ENCODE measurements around the gene SCAP. TPM values are rescaled to one million over a fixed set of nuclear protein-coding genes. Genes with fewer than 3 reads are reported as not detected.

Gene SCAP
- total and polyA plus RNA-seq, 2 donors (not counting 1 experiment from before 2014, with no cell fraction given) = 55.8 to 113 TPM

DNA sequence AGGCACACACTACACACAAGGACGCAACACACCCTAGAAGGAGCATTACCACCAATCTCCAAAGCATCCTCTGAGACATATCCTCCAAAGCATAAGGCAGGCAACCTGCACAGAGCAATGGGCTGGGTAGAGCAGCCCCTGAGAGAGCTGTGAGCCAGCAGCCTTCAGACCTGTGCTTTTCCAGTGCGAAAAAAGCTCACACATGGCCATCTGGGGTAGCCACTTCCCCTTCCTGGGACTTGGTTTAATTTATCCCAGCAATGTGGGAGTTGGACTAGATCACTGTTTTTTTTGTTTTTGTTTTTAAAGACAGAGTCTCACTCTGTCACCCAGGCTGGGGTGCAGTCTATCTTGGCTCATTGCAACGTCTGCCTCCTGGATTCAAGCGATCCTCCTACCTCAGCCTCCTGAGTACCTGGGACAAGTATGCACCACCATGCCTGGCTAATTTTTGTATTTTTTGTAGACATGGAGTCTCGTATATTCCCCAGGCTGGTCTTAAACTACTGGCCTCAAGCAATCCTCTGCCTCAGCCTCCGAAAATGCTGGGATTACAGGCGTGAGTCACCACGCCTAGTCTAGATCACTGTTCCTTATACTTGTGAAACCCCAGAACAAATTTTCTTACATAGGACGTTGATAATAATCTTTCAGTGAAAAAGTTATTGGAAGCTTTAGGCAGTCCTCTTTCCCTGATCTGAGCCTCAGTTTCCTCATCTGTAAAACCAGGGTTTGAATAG is 76.0 kb downstream of the SCAP start:
- peaks cover 0 to 3% of the 10 kb centered on the region in 2 donors for H3K4me1 ChIP-seq (ENCODE audit: control insufficient read depth in 2 of 2, insufficient read depth in 2 of 2, low read length in 2 of 2)
- no peak for ATAC-seq (ENCODE audit: low read depth)
- H4K20me1 ChIP-seq (ENCODE audit: control insufficient read depth, insufficient read depth, low read length, poor library complexity, severe bottlenecking) = peaks cover 67% of the 10 kb centered on the region
- WGBS (ENCODE audit: insufficient coverage) = 91% methylated on average over 7 of the region's 9 CpGs
- ChIA-PET POLR2A (no interaction called here), CTCF (interaction anchor here (1.0 kb wide), 1 partner anchor 21 kb away, joined by 3 read pairs; no protein-coding TSS in a partner anchor)
- no peak overlapping the region for H3K27ac Mint-ChIP-seq
- peaks cover 0 to 39% of the 10 kb centered on the region in 2 experiments for H3K36me3 ChIP-seq (replicated peaks in 1 of 2; ENCODE audit: control extremely low read depth in 1 of 2, control insufficient read depth in 1 of 2, extremely low read depth in 1 of 2, insufficient read depth in 2 of 2, low read length in 1 of 2)
- H3K27me3 ChIP-seq (replicated peaks in 1 of 4; ENCODE audit: control extremely low read depth in 1 of 4, control insufficient read depth in 3 of 4, insufficient read depth in 4 of 4, low read length in 3 of 4) = no peaks in the 10 kb centered on the region
- TF ChIP-seq, protein P1, sequence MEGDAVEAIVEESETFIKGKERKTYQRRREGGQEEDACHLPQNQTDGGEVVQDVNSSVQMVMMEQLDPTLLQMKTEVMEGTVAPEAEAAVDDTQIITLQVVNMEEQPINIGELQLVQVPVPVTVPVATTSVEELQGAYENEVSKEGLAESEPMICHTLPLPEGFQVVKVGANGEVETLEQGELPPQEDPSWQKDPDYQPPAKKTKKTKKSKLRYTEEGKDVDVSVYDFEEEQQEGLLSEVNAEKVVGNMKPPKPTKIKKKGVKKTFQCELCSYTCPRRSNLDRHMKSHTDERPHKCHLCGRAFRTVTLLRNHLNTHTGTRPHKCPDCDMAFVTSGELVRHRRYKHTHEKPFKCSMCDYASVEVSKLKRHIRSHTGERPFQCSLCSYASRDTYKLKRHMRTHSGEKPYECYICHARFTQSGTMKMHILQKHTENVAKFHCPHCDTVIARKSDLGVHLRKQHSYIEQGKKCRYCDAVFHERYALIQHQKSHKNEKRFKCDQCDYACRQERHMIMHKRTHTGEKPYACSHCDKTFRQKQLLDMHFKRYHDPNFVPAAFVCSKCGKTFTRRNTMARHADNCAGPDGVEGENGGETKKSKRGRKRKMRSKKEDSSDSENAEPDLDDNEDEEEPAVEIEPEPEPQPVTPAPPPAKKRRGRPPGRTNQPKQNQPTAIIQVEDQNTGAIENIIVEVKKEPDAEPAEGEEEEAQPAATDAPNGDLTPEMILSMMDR (IDR thresholded peaks at IDR 0.05) = no peak
- TF ChIP-seq EZH2 (IDR thresholded peaks at IDR 0.05; ENCODE audit: borderline replicate concordance, insufficient read depth, low read depth, low read length, poor library complexity, severe bottlenecking) = no peak
- no peak overlapping the region for H2AFZ ChIP-seq (ENCODE audit: insufficient read depth, low read depth, low read length, poor library complexity, severe bottlenecking)
- DNase-seq = no peak
- no peak overlapping the region for H3K4me3 ChIP-seq (ENCODE audit: control extremely low read depth in 1 of 5, extremely low read depth in 1 of 5, insufficient read depth in 1 of 5, low read depth in 2 of 5, low read length in 4 of 5)
- H3K4me2 ChIP-seq (replicated peaks; ENCODE audit: low read depth, low read length, poor library complexity, severe bottlenecking) = no peak overlapping the region
- intact Hi-C loops (cut with micrococcal nuclease) = no loop called here
- no peak overlapping the region for H3K4me3 Mint-ChIP-seq
- no peaks in the 10 kb centered on the region for H3K9me3 Mint-ChIP-seq (ENCODE audit: insufficient read depth)
- H3K4me1 Mint-ChIP-seq = peaks cover 7% of the 10 kb centered on the region
- H3K79me2 ChIP-seq (ENCODE audit: control insufficient read depth, insufficient read depth, low read length) = peaks cover 69% of the 10 kb centered on the region
- H3K27ac ChIP-seq (ENCODE audit: low read length in 2 of 2) = no peak overlapping the region
- no peaks in the 10 kb centered on the region for H3K27me3 Mint-ChIP-seq
- H3K9me3 ChIP-seq (ENCODE audit: control extremely low read depth in 1 of 3, control insufficient read depth in 2 of 3, insufficient read depth in 1 of 3, low read length in 2 of 3) = no peaks in the 10 kb centered on the region
- H3K9ac ChIP-seq (ENCODE audit: low read length) = no peak overlapping the region

DNA sequence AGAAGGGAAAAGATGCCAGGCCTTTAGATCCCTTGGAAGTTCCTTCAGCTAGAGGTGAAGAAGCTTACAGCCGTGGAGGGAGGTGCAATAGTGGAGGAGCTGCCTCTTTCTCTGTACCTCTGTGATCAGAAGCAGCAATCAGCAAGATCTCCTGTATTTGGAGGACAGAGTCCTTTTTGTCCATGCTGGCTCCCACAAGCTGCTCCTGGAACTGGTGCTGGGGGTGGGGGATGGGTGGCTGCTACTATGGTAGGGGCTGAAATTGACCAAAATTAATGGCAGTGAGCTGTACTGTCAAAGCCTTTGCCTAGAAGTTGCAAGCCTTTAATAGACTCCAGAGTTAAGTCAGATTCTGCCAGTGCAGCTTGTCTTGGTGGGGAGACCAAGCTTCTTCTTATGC is 76.7 kb downstream of the SCAP start:
- Mint-ChIP-seq H3K4me1 (peaks cover 11% of the 10 kb centered on the region), H3K9me3 (ENCODE audit: insufficient read depth) (no peaks in the 10 kb centered on the region), H3K27me3 (no peaks in the 10 kb centered on the region), H3K4me3 (no peak overlapping the region), H3K27ac (no peak overlapping the region)
- POLR2A ChIA-PET = no interaction called here
- CTCF ChIA-PET = no interaction called here
- ATAC-seq (ENCODE audit: low read depth) (no peak), DNase-seq (no peak)
- Histone ChIP-seq H3K4me3 (ENCODE audit: control extremely low read depth in 1 of 5, extremely low read depth in 1 of 5, insufficient read depth in 1 of 5, low read depth in 2 of 5, low read length in 4 of 5) (no peak overlapping the region), H3K27ac (ENCODE audit: low read length in 2 of 2) (no peak overlapping the region), H3K36me3 (replicated peaks in 1 of 2; ENCODE audit: control extremely low read depth in 1 of 2, control insufficient read depth in 1 of 2, extremely low read depth in 1 of 2, insufficient read depth in 2 of 2, low read length in 1 of 2) (peaks cover 2 to 43% of the 10 kb centered on the region in 2 experiments), H3K79me2 (ENCODE audit: control insufficient read depth, insufficient read depth, low read length) (peaks cover 75% of the 10 kb centered on the region), H4K20me1 (ENCODE audit: control insufficient read depth, insufficient read depth, low read length, poor library complexity, severe bottlenecking) (peaks cover 67% of the 10 kb centered on the region), H3K4me2 (replicated peaks; ENCODE audit: low read depth, low read length, poor library complexity, severe bottlenecking) (no peak overlapping the region), H3K9ac (ENCODE audit: low read length) (no peak overlapping the region), H3K27me3 (replicated peaks in 1 of 4; ENCODE audit: control extremely low read depth in 1 of 4, control insufficient read depth in 3 of 4, insufficient read depth in 4 of 4, low read length in 3 of 4) (no peaks in the 10 kb centered on the region), H3K4me1 (ENCODE audit: control insufficient read depth in 2 of 2, insufficient read depth in 2 of 2, low read length in 2 of 2) (peaks cover 0 to 3% of the 10 kb centered on the region in 2 donors), H2AFZ (ENCODE audit: insufficient read depth, low read depth, low read length, poor library complexity, severe bottlenecking) (no peak overlapping the region), H3K9me3 (ENCODE audit: control extremely low read depth in 1 of 3, control insufficient read depth in 2 of 3, insufficient read depth in 1 of 3, low read length in 2 of 3) (no peaks in the 10 kb centered on the region)
- TF ChIP-seq, protein P1 (IDR thresholded peaks at IDR 0.05) = no peak
- TF ChIP-seq EZH2 (IDR thresholded peaks at IDR 0.05; ENCODE audit: borderline replicate concordance, insufficient read depth, low read depth, low read length, poor library complexity, severe bottlenecking) = no peak
- intact Hi-C loops (cut with micrococcal nuclease) = no loop called here
- 100% methylated on average over 1 of the region's 1 CpG for WGBS (ENCODE audit: insufficient coverage)

Measured in B cell (primary cell).